HG02763 (cell line): ENCODE data around the gene VAV2.
"Not testable (repeated sequence)": the region's sequence is repeated elsewhere in the genome, so short reads cannot be mapped to it uniquely, and the experiment has no call there.

ENCODE experiments used
- ATAC-seq: cut with Tn5 transposase; IDR thresholded peaks from one replicate; pipeline ENCODE4 v1.9.1; 2021; ENCODE audit warnings: mild to moderate bottlenecking, moderate library complexity; ENCODE audit not compliant: unreplicated experiment

VAV2 gene

GRCh38 chr9:133998915-133999595 lies 6.9 kb upstream of the VAV2 start:
- ATAC-seq: no peak

- ATAC-seq: no peak
Observed at GRCh38 chr9:133997584-133997983, 5.5 kb upstream of the VAV2 start.

- no peak for ATAC-seq
Observed at GRCh38 chr9:133996531-133997520, 4.7 kb upstream of the VAV2 start.

DNA sequence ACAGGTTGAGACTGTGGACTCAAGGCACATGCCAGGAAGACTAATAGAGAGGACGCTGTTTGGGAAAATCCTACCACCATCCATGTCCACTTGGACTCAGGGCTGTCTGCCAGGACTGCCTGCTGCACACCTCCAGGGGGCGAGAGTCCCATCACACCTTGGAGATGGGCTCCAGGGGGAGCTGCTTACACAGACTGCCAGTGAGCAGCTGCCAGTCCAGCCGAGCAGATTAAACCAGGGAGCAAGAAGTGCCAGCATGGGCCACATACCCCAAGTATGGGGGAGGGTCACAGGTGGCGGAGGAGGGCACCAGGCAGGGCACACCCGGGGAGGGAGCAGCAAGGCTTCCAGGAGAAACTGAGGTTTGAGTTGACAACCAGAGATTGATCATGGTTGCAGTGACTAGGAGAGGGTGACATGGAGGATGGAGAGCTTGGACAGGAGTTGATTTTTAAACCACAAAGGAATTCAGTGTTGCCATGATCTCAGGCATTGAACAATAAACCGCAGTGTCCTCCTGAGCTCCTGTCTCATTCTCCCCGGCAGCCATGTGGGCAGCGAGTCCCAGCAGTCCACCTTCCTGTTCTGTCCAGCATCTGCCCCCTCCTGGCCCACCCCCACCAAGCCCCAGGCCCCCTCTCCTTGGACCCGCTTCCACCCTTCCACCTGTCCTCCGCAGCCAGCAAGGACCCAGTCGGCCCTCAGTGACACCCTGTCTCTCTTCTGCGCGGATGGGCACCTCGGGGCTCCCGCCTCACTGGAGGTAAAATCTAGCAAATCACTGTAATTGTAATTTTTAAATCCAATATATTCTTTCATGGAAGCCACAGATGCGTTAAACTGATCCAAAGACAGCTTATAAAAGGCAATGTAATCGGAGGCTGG lies 3.1 kb upstream of the VAV2 start:
- ATAC-seq: no peak

DNA sequence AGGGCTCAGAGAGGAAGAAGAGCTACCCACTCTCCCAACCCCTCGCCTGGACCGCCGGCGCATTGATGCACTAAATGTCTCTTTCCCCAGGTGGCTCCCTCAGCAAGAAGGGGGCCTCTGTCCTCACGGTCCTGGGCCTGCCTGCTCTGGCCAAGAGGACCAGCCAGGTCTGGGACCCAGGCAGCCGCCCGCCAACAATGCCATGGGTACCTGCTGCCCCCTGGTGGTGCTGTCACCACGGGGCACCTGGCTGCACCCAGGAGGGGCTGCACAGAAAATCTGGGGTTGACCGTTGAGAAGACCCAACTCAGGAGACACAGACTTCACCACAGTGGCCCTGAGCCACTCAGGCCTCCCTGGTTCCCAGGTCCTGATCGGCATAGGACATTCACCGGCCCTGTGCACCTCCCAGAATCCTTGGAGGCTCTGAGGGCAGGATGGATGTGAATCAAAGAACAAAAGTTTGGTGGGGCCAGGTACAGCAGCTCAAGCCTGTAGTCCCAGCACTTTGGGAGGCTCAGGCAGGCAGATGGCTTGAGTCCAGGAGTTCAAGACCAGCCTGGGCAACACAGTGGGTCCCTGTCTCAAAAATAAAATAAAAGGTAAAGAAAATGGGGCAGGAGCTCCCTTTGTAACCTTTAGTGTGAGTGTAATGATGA lies 2.4 kb upstream of the VAV2 start:
- no peak for ATAC-seq

GRCh38 chr9:133993635-133994253 lies 1.6 kb upstream of the VAV2 start:
- ATAC-seq: no peak

DNA sequence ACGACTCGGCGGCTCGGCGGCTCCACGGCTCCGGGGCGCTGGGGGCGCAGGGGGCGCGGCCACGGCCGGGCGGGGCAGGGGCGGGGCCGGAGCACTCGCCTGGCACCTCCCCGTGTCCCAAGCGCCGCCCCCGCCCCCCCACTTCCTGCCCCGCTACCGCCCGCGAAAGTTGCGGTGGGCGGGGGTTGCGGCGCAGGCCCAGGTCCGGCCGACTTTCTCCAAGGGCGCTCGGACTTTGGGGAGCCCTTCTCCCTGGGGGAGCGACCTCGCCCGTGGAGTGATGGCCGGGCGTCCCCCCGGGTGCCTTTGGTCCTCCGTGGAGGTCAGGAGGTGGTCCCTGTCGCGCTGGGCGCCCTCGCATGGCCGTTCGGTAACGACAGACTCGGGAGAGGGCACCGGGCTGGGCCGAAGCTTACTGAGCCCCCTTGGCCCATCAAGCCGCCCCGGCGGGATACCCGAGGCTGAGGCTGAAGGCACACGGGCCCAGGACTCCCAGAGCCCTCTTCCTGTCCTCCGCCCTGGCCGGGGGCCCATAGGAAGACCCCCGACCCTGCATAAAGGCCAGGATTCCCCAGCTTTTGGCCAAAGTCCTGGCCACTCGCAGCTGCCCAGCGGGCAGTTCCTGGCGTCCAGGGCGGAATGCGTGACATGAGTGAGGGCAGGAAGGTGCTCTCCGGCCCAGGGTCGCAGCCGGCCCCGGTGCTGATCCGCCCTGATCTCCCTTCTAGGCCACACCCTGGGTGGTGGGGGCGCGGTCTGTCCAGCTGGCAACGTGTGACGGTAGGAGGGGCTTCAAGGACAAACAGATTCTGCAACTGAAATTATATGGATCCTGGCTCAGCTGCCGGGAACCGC lies 883 bp upstream of the VAV2 start:
- peak; percentile 48 for ATAC-seq

- peak; percentile 3 for ATAC-seq
Observed at GRCh38 chr9:133991214-133991921, 756 bp downstream of the VAV2 start.

GRCh38 chr9:133990366-133991213 lies 1.5 kb downstream of the VAV2 start:
- ATAC-seq: no peak

- ATAC-seq: no peak
Observed at GRCh38 chr9:133989625-133990365, 2.3 kb downstream of the VAV2 start.

DNA sequence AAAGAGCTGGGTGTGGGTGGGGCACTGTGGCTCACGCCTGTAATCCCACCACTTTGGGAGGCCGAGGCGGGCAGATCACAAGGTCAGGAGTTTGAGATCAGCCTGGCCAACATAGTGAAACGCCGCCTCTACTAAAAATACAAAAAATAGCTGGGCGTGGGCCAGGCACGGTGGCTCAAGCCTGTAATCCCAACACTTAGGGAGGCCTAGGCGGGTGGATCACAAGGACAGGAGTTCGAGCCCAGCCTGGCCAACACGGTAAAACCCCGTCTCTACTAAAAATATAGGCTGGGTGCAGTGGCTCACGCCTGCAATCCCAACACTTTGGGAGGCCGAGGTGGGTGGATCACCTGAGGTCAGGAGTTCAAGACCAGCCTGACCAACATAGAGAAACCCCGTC lies 3.4 kb downstream of the VAV2 start:
- ATAC-seq: not testable (repeated sequence)

DNA sequence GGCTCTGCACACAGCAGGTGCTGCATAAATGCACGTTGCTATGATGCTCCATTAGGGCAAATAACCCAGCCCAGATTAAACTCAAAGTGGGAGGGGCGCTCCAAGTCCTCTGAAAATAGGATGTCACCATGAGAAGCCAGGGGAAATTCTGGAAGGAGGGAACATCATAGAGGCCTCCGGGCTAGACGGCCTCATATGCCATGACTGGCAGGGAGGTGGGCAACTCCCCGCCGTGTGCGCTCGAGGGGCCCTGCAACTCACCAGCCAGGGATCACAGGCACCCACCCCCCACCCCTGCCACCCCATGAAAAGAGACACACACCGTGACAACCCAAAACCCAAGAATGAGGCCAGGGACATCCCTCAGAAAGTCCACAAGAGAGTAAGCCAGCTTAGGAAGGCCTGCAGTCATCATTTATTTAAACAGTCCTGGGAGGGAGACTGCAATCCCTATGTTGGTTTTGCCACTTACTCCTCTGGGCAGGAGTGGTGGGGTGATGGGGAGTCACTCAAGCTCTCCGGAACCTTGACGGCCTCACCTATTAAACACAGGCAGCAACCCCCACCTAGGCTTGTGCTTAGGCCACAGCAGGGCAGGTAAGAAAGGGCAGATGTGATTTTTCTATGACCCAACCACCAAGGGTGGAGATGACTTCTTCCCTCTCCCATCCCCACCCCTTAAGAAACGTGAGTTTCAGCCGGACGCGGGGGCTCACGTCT lies 4.0 kb downstream of the VAV2 start:
- no peak for ATAC-seq

DNA sequence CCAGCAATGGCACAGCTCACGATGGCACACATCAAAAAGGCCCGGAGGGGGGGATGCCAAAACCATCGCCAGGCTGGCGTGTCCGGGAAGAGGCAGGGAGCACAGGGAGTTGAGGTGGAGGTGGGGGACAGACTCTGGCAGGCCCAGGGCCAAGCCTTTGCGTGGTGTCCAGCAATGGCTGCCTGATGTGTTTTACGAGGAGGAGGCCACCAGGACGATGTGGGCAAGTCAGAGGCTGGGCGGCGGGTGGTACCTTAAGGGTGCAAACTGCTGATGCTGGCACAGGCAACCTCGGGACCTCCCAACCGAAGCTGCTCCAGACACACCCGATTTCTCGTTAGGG lies 4.7 kb downstream of the VAV2 start:
- no peak for ATAC-seq

DNA sequence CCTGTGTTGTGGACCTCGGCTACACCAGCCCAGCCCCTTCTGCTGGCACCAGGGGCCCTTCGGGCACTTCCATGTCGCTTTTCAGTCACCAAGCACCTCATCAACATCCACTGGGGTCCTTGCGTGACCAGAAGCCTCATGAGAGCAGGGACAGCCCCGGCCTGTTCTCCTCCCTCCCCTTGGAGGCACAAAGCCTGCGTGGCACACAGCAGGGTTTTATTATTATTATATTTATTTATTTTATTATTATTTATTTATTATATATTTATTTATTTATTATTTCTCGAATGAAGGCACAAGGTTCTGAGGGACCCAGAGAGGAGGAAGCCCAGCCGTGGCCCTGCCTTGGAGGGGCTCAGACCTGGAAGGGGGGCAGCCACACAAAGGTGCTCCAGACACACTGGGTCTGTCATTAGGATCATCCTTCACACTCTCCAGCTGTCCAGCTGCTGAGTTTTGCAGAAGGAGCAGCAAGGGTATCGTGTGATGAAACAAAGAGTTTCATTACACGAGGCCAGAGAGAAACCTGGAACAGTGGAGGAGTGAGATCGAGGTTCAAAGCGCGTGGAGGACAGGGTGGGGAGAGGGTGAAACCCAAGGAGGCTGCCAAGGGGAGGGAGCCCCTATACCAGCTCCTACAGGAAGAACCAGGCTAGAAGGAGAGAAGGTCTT lies 5.2 kb downstream of the VAV2 start:
- no peak for ATAC-seq

DNA sequence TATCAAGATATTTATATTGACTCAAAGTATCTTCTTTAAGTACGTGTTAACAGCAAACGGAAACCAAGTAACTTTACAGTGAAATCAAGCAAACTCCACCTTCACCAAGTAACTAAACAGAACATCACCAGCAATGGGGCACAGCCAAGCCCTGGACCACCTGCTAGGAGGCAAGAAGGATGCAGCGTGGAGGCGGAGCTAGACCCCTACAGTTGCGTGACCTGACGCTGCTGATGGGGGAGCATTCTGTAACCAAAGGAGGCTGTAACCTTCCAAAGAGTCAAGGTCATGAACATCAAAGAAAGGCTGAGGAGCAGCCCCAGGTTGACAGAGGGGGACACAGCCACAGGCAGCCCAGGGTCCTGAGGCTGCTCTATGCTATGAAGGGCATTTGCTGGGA lies 6.1 kb downstream of the VAV2 start:
- no peak for ATAC-seq
